ENCODE results near the gene PTPRC.

PTPRC gene

DNA sequence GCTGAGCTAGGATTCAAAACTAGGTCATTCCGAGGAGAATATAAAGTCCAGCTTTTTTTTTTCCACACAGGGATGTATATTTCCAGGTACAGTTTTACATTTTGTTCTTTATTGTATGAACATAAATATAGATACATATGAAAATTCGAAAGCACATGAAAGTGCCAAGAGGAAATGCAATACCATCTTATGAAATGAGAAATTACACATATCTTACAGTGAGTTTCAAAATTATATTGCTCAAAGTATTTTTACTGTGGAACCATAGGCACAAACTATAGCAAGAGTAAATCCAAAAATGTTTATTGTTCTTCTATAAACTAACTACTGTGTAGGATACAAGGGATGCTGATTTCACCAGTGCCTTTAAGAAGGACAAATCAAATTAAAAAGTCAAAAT is 39.0 kb downstream of the PTPRC start:
- DNase-seq (ENCODE audit: low read depth in 2 of 2) = no peak
- TF ChIP-seq, protein P1, sequence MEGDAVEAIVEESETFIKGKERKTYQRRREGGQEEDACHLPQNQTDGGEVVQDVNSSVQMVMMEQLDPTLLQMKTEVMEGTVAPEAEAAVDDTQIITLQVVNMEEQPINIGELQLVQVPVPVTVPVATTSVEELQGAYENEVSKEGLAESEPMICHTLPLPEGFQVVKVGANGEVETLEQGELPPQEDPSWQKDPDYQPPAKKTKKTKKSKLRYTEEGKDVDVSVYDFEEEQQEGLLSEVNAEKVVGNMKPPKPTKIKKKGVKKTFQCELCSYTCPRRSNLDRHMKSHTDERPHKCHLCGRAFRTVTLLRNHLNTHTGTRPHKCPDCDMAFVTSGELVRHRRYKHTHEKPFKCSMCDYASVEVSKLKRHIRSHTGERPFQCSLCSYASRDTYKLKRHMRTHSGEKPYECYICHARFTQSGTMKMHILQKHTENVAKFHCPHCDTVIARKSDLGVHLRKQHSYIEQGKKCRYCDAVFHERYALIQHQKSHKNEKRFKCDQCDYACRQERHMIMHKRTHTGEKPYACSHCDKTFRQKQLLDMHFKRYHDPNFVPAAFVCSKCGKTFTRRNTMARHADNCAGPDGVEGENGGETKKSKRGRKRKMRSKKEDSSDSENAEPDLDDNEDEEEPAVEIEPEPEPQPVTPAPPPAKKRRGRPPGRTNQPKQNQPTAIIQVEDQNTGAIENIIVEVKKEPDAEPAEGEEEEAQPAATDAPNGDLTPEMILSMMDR (IDR thresholded peaks at IDR 0.05; ENCODE audit: low read depth, low read length) = no peak
- no peak overlapping the region for H3K4me3 ChIP-seq (replicated peaks in 1 of 2; ENCODE audit: low read depth in 2 of 2, low read length in 2 of 2)

DNA sequence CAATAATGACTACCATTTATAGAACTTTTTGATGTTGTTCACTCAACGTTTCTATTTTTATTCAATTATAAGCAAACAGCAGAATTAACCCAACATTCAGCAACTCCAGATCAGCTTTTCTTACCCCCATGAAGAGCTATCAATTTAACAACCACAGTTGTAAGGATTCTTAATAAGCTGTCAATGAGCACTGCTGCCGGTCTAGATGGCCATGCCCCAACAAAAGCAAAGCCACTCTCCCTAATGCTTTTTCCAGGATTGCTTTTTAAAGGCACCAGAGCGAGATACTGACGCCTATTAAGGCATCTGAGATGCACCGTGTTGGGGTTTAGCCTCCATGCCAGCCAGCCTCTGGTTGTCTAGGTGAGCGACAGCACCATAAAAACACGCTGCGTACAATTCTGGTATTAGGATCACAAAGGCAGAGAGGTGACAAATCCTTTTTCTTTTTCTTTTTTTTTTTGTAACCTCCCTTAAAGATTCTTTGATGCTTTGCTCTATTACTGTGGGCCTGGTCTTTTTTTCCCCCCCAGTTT is 39.5 kb downstream of the PTPRC start:
- H3K4me3 ChIP-seq (replicated peaks in 1 of 2; ENCODE audit: low read depth in 2 of 2, low read length in 2 of 2) = no peak overlapping the region
- TF ChIP-seq, protein P1 (IDR thresholded peaks at IDR 0.05; ENCODE audit: low read depth, low read length) = no peak
- DNase-seq (ENCODE audit: low read depth in 2 of 2) = no peak

DNA sequence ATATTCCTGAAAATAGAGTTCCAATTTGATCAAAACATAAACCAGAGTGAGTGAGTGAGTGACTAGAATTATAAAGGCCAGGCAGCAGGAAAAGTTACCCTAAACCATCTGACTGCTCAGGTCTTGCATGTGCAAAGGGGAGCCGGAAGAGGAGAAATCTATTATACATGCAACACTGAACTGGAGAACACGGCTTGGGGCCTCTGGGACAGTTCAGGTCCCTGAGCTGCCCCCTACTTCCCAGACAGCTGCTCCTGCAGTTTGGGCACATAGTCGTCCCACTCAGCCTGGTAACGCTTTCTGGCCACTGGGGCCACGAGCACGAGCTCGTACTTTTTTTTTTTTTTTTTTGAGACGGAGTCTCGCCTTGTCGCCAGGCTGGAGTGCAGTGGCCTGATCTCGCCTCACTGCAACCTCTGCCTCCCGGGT is 40.1 kb downstream of the PTPRC start:
- no peak overlapping the region for H3K4me3 ChIP-seq (replicated peaks in 1 of 2; ENCODE audit: low read depth in 2 of 2, low read length in 2 of 2)
- DNase-seq (ENCODE audit: low read depth in 2 of 2) = no peak
- TF ChIP-seq, protein P1 (IDR thresholded peaks at IDR 0.05; ENCODE audit: low read depth, low read length) = no peak

DNA sequence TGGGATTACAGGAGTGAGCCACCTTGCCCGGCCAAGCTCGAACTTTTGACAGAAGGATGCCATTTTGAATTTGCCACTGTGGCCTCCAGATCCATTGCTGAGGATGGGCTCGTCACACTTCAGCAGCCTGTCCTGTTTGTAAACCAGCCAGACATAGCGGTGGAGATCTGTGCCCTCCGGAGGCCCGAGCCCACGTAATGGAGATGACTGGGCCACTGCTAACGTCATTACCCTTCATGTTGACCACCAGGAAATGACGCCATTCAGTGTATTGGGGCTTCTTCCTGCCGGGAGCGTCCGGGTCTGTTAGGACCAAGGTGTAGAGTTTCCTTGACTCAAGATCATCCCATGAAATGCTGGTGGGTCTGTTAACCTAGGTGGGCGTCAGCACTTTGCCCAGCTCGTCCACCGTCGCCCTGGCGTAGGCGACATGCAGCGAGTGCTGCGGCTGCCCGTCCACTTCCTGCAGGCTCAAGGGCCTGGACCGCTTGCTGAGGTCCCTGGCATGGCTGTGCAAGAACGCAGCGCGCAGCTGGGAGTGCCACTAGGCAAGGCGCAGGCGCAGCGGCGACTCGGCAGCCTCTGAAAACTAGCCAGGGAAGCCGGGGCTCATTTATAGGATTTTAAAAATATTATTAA is 40.8 kb downstream of the PTPRC start:
- no peak for DNase-seq (ENCODE audit: low read depth in 2 of 2)
- H3K4me3 ChIP-seq (replicated peaks in 1 of 2; ENCODE audit: low read depth in 2 of 2, low read length in 2 of 2) = no peak overlapping the region
- TF ChIP-seq, protein P1 (IDR thresholded peaks at IDR 0.05; ENCODE audit: low read depth, low read length) = no peak

DNA sequence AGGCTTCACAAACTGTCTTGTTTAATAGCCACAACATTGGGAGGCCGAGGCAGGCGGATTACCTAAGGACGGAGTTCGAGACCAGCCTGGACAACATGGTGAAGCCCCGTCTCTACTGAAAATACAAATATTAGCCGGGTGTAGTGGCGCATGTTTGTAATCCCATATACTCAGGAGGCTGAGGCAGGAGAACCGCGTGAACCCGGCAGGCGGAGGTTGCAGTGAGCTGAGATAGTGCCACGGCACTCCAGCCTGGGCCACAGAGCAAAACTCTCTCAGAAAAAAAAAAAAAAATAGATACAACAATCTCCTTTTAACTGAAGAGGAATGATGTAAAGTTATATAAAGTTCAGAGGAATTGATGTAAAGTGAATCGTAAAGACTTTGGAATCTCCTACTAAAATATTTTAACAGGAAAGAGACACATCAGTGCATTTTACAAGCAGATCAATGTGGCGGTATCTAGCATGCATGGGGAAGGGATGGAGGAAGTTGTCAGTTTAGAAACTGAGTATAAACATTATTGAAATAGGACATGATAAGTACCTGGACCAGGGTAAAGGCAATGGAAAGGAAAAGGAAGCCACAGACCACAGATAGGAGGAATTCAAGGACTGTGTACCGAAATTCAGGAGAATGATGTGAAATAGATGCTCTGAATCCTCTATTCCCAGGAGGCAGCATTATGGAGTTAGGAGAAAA is 41.5 kb downstream of the PTPRC start:
- H3K4me3 ChIP-seq (replicated peaks in 1 of 2; ENCODE audit: low read depth in 2 of 2, low read length in 2 of 2) = no peak overlapping the region

DNA sequence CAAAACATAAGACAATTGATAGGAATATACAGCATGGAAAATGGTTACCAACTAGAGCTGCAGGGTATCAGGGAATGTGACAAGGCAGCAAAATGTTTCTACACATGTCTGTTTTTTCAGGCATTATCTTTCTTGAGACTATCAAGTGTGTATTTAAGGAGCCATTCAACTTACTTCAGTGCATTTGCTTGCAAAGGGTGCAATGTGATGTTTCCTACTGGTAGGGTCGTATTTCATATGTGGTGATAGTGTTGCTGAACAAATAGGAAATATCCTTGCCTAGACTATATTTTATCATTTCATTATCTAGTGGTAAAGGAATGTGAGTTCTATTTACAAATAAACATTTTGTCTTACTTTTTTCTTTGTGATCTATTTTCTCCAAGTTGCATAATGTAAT is 42.4 kb downstream of the PTPRC start:
- peak in 1 of 2 donors; percentile 50 for DNase-seq (ENCODE audit: low read depth in 2 of 2)
- H3K4me3 ChIP-seq (replicated peaks in 1 of 2; ENCODE audit: low read depth in 2 of 2, low read length in 2 of 2) = no peak overlapping the region
- TF ChIP-seq, protein P1 (IDR thresholded peaks at IDR 0.05; ENCODE audit: low read depth, low read length) = no peak

More for the DNA sequence above, 41.5 kb downstream of the PTPRC start:
- DNase-seq (ENCODE audit: low read depth in 2 of 2) = no peak
- TF ChIP-seq, protein P1 (IDR thresholded peaks at IDR 0.05; ENCODE audit: low read depth, low read length) = no peak

Data from cardiac fibroblast (primary cell).